Skin of body (tissue), 2 donors: ENCODE data around the gene CCK. TPM values are rescaled to one million over a fixed set of nuclear protein-coding genes. Genes with fewer than 3 reads are reported as not detected.
"Not testable (repeated sequence)": the region's sequence is repeated elsewhere in the genome, so short reads cannot be mapped to it uniquely, and the experiment has no call there.

ENCODE experiments used
- DNase-seq: peaks from one replicate; lab custom pipeline; 2025; lab: John Stamatoyannopoulos, UW
- total RNA-seq: library from RNA; depleted of rRNA; stranded (reverse); fragments of >200 nt; gene quantifications from one replicate; pipeline ENCODE4 v1.2.3, GENCODE V29; 2014

The CCK gene
- 1.6 TPM for total RNA-seq

- no peak for DNase-seq
Observed at GRCh38 chr3:42266085-42266484, at the start of gene CCK. Gene CCK (minus strand): TSS chr3:42266185. CDS start chr3:42263630, 2,555 bp downstream.

- DNase-seq, result no peak
Observed at GRCh38 chr3:42314411-42314810, 48.4 kb upstream of the CCK start.

DNA sequence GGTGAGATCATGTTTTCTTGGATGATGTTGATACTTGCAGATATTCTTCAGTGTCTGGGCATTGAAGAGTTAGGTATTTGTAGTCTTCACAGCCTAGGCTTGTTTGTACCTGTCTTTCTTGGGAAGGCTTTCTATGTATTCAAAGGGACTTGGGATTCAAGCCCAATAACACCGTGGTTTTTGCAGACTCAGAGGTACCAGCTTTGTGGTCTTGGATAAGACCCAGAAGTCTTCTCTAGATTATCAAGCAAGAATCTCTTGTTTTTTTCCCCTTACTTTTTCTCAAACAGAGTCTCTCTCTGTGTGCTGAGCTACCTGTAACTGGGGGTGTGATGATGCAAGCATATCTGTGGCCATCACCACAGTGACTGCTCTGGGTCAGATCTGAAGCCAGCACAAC, 42.7 kb upstream of the CCK start:
- DNase-seq, result no peak

- no peak for DNase-seq
Observed at GRCh38 chr3:42306499-42306898, 40.5 kb upstream of the CCK start.

GRCh38 chr3:42302924-42303634, 37.1 kb upstream of the CCK start:
- DNase-seq, result no peak

DNA sequence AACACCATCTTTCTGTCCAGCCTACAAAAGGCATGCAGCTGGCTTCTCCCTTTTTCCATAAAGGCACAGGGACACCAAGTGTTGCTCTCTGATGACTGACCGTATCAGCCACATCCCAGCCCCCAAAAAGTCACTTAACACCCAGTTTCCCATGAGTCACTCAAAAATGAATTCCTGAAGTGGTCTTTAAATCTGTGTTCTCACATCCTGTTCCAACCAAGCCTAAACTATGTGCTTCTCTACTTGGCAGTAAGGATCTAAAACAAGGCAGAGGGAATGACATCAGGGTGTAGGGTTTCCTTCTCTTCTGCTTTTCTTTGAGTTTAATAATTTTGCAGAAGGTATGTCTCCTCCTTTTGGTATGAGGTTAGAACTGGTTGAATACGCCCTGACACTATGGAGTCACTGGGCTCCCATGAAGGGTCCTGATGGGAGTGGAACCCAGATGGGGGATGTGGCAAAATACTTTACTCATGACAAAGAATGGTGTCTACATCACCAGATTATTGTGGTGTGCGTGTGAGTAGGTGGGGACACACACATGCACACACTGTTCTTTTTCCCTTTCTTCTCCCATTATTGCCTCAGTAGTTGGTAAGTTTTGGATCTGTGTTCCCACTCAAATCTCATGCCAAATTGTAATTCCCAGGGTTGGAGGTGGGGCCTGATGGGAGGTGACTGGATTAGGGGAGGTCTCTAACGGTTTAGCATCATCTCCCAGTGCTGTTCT, 35.6 kb upstream of the CCK start:
- no peak for DNase-seq

- no peak for DNase-seq
Observed at GRCh38 chr3:42300778-42301177, 34.8 kb upstream of the CCK start.

GRCh38 chr3:42300013-42300412, 34.0 kb upstream of the CCK start:
- no peak for DNase-seq

DNA sequence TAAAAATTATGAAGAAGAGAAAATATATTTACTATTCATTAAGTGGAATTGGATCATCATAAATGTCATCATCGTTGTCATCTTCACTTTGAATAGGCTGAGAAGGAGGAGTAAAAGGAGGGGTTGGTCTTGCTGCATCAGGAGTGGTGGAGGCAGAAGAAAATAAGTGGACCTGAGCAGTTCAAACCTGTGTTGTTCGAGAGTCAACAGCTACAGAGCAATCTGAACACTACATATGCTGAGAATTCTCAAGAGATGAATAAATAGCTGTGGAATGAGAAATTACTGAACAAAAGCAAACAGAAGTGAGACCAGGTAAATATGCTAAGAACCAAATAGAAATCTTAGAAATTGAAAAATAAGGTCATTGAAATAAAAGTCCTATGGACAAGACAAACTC, 32.3 kb upstream of the CCK start:
- no peak for DNase-seq

DNA sequence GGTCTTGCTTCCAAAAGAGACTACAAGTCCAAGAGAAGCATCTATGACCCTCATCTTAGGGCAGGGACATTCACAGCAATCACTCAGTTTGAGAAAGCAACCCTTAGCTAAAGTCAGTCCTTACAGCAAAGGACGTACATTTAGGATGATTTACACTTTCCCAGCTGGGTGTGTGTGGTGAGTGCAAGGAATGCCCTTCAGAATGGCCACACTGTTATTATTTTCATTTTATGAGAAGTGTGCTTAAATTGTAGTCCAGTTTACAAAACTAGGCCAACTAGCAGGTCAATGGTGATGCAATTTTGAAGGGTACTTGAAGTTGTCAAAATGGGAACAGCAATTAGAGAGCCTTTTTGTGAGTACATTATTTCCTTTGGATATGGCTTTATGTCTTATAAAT, 26.0 kb upstream of the CCK start:
- DNase-seq, result no peak

DNA sequence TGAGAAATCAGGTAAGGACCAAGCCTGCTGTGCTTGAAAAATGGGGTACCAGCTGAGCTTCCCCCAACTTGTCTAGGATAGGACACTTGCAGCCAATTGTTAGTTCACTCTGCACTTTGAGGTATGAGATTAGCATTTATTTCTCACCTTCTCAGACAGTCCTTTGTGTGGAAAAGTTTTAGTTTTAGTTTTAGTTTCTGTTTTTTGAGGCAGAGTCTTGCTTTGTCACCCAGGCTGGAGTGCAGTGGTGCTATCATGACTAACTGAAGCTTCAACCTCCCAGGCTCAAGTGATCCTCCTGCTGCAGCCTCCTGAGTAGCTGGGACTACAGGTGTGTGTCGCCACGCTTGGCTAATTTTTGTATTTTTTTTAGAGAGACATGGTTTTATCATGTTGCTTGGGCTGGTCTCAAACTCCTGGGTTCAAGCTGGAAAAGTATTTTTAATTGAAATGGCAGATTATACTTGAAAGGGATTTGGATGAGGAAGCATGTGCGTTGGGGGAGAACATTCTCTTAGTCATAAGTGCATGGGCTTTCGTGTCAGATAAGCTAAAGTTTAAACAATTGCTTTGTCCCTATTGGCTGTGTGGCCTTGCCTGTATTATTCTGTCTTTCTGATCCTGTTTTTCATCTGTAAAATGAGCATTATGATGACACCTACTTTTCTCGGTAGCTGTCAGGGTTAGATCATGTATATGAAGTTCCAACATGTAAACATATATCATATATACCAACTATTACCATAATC, 25.2 kb upstream of the CCK start:
- DNase-seq, result no peak

- no peak for DNase-seq
Observed at GRCh38 chr3:42289026-42289425, 23.0 kb upstream of the CCK start.

- DNase-seq, result no peak
Observed at GRCh38 chr3:42288385-42288784, 22.4 kb upstream of the CCK start.

- DNase-seq, result not testable (repeated sequence)
Observed at GRCh38 chr3:42287423-42287822, 21.4 kb upstream of the CCK start.

GRCh38 chr3:42277676-42278075, 11.7 kb upstream of the CCK start:
- DNase-seq, result no peak

DNA sequence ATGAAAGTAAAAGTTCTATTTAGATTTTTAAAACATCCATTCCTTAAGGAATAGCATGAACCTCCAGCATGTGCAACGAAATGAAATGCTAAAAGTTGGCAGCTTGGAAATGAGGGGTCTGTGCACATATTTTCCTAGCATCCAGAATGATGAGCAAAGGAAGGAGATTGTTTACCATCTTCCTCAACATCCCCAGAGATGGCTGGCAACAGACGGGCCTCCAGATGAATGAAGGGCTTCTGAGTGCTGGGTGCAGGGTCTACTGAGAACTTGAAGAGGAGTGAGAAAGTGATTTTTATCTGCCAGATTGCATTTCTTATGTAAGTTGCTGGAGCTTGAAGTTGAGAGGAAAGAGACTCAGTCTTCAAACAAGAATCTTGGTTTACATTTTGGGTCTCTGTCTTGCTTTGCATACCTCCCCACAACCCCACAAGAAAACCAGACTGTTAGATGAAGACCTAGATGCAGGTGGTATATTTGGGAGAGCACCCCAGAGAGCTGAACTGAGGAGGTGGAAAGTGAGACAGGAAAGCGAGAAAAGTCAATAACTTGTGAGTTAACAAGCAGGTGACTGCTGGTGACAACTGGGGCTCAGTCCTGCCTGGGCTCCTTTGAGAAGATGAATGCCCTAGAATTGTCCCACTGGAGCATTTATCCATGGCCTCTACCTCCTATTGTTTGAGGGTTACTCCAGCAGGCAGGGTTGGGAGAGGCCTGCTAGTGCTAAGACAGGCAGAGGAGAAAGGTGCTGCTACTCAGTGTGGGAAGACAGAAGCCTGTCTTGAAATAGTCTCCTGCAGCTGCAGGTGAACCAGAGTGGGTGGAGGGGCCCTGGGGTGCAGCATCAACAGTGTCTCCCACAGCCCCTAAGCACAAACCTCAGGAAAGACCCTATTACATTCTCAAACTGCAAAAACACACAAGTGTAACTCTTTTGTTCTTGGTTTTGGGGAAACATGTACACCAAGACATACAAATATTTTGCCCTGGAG, 10.5 kb upstream of the CCK start:
- DNase-seq, result no peak

GRCh38 chr3:42275217-42275616, 9.2 kb upstream of the CCK start:
- DNase-seq, result no peak

DNA sequence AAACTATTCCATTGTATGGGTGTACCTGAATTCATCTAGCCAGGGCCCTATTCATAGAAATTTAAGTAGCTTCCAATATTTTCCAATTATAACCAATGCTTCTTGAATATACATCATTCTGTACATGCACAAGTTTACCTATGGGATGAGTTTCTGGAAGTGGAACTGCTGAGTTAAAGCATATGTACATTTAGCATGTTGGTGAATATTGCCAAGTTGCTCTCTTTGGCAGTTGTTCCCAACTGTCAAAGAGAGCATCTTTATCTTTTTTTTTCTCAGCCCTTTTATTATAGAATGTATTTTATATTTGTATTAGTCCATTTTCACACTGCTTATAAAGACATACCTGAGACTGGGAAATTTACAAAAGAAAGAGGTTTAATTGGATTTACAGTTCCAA, 8.3 kb upstream of the CCK start:
- DNase-seq, result no peak

DNA sequence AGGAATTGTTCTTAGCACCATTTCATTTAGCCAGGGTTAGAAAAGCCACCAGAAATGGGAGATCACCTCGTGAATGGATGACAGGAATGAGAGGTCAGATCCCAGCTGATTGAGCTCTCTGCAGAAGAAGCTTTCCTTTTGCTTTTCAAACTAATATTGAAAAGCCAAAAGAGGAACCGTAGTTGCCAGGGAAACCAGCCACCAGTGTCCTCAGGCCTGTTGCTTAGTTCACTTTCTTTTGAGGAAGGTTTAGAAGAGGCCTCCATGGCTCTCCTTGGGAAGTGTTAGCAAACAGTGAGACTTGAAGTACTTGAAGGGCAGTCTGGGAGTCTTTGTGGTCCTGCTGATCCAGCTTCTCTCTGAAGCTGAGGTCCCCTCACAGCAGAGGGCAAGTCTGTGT, 7.4 kb upstream of the CCK start:
- no peak for DNase-seq

GRCh38 chr3:42271786-42272185, 5.8 kb upstream of the CCK start:
- DNase-seq, result no peak

DNA sequence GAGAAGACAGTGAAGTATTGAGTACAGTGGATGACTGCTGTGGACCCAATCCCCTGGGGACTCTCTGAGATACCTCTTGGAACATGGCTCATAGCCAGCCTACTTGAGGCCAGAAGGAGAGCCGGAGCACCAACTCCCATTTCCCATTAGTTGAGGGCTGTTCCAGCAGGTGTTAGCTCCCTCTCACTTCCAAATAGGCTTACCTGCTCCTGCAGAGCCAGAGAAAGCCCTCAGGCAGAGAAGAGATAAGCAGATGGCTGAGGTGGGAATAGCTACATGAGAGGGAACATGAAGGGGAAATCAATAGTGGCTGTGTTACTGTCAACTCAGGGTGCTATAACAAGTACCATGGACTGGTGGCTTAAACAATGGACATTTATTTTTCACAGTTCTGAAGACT, 4.6 kb upstream of the CCK start:
- no peak for DNase-seq
